Stimulated activated CD4-positive, alpha-beta T cell treated with anti-CD3 and anti-CD28 coated beads, Interleukin-4, amount 100 ng/mL, for 4 hours (primary cell): ENCODE results near the gene TK2.
A peak's percentile ranks its signal among the peaks of the same experiment; 100 is the strongest.
"Not testable (repeated sequence)": the region's sequence is repeated elsewhere in the genome, so short reads cannot be mapped to it uniquely, and the experiment has no call there.

Source experiments
- DNase-seq, 2 experiments: peaks; one replicate each; pipeline ENCODE4 v3.0.0-alpha.2; 2020

Gene TK2

DNA sequence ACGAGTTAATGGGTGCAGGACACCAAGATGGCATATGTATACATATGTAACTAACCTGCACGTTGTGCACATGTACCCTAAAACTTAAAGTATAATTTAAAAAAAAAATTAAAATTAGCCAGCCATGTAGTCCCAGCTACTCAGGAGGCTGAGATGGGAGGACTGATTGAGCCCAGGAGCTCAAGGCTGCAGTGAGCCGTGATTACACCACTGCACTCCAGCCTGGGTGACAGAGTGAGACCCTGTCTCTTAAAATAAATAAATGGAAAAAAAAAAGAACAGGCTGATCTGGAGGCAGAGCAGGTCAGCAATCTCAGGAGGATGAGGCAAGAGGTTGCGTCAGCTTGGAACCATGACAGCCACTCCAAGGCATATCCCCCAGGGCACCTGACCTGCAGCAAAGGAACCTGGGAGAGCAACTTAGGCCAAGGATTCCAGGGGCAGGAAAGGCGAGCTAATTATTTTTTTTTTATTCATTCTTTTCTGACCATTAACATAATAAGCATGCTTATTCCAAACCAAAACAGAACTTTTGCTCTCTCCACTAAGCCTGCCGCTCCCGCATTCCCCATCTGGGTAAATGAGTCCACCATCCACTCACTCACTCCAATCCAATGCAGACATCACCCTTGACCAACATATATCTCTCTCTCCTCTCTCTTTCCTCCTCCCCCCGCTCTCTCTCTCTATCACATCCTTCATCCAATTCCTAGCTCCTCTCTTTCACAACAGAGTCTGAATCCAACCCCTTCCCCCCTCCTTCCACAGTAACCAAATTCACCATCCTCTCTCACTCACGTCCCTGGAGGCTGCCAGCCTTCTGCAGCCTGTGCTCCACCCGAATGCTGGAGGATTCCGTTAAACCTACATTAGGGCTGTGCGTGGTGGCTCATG, 47.7 kb downstream of the TK2 start:
- DNase-seq, result no peak

DNA sequence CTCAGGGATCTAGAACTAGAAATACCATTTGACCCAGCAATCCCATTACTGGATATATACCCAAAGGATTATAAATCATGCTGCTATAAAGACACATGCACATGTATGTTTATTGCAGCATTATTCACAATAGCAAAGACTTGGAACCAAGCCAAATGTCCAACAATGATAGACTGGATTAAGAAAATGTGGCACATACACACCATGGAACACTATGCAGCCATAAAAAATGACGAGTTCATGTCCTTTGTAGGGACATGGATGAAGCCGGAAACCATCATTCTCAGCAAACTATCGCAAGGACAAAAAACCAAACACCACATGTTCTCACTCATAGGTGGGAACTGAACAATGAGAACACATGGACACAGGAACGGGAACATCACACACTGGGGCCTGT, 48.4 kb downstream of the TK2 start:
- DNase-seq, result not testable (repeated sequence)

DNA sequence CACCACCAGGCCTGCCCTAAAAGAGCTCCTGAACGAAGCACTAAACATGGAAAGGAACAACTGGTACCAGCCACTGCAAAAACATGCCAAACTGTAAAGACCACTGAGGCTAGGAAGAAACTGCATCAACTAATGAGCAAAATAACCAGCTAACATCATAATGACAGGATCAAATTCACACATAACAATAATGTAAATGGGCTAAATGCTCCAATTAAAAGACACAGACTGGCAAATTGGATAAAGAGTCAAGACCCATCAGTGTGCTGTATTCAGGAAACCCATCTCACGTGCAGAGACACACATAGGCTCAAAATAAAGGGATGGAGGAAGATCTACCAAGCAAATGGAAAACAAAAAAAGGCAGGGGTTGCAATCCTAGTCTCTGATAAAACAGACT, 52.0 kb downstream of the TK2 start:
- DNase-seq, result not testable (repeated sequence)

DNA sequence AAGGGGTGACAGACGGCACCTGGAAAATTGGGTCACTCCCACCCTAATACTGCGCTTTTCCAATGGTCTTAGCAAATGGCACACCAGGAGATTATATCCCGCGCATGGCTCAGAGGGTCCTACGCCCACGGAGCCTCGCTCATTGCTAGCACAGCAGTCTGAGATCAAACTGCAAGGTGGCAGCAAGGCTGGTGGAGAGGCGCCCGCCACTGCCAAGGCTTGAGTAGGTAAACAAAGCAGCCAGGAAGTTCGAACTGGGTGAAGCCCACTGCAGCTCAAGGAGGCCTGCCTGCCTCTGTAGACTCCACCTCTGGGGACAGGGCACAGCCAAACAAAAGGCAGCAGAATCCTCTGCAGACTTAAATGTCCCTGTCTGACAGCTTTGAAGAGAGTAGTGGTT, 53.7 kb downstream of the TK2 start:
- not testable (repeated sequence) for DNase-seq

- DNase-seq, result no peak
Measured at GRCh38 chr16:66495440-66495839, 54.5 kb downstream of the TK2 start.

DNA sequence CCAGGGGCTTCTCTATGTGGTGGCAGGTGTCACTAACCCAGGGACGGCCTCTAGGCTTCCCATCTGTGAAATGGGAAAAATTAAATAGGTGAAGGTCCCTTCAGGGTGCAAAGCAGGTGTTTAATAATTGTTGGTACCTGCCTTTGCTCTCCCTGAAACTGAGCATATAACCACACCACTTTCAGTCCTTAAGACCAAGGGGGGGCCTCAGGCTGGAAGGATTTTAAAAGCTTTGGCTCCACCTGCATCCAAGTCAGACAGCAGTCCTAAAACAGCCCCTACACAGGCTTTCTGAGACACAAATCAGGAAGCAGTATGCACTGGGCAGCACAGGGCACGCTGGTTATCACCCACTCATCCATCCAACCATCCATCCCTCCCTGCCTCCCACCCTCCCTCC, 55.0 kb downstream of the TK2 start:
- no peak for DNase-seq

DNA sequence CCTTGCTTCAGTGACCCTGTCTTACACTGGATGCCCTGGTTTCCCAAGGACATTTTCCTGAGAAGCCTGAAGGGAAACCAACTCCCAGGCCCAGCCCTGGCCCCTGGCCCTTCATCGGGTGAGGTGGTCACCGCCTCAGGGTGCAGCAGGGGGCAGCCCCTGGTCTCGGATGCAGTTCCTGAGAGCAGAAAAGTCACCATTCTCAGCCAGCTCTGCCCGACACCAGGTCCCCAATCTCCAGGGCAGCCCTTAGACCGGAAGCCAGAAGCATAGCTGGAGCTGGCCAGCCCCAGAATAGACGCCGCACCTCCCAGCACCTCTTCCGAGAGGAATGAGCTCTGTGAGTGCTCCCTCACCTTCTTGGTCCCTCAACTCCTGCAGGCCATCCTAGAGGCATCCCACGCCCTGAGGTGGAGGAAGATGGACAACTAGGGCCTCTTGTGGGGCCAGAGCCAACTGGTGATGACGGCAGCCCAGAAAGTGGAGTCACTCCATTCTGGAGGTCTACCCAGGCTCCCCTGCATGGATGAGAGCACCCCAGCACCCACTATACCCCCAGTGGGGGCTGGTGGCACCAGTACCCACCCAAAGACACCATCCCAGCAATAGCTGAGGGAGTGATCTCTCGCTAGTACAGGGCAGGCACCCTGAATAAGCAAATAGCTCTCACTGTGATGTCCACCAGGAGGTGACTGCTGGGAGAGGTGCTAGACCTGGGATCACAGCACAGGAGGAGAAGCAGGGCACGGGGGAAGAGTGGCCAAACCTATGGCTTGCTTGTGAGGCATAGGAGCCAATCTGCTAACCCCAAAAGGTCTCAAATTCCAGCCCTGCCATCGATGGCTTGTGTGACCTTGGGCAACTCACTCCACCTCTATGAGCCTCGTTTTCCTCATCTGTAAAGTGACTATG, 56.2 kb downstream of the TK2 start:
- DNase-seq, result no peak

GRCh38 chr16:66491716-66492064, 58.2 kb downstream of the TK2 start:
- no peak for DNase-seq

DNA sequence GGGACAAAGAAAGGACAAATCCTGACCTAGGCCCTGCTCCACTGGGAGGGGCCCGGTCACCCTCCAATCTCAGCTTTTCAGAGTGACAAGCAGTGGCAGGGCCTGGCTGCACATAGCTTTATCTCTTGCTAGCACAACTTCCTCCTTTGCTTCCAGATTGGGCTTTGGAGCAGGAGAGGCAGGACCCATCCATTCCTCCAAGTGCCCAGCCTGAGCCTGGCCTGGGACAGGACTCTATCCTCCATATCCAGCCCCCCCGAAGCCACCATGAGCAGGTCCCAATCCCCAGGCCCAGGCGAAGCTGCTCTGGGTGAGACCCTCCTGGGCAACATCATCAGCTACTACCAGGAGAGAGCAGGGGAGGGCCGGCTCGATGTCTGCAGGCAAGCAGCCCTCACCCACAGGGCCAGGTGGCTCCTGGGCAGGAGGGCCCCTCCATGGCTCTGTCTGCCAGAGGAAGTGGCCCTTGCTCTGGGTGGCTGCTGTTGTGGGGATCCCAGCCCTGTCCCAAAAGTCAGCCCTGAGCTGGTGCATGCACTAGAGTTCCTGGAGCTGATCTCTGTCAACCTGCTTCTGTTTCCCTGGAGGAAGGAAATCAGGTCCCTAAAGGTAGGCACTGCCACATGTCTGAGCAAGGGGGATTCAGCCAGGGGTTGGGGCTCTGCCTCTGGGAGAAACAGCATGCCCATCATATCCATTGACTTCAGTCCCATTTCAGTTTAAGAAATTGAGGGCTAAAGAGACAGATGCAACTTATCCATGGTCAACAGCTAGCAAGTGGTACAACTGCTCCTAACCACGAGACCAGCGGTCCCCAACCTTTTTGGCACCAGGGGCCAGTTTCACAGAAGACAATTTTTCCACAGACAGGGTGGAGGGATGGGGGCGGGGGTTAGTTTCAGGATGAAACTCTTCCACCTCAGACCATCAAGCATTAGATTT, 58.9 kb downstream of the TK2 start:
- DNase-seq, result no peak

DNA sequence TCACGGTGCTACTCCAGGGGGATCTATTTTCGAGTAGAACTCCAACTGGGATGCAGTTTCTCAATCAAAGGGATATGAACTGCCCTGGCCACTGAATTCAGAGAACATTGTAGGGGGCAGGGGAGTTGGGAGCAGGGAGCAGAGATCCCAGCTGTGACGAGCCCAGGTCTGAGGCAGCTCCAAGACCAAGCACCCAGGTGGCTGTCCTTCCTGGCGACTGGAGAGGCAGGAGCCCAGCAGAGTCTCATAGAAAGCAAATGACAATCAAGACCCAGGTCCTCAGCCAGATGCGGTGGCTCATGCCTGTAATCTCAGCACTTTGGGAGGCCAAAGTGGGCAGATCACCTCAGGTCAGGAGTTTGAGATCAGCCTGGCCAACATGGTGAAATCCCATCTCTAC, 60.1 kb downstream of the TK2 start:
- no peak for DNase-seq

- DNase-seq, result no peak
Measured at GRCh38 chr16:66489385-66489784, 60.5 kb downstream of the TK2 start.

- no peak for DNase-seq
Measured at GRCh38 chr16:66488505-66488904, 61.4 kb downstream of the TK2 start.

DNA sequence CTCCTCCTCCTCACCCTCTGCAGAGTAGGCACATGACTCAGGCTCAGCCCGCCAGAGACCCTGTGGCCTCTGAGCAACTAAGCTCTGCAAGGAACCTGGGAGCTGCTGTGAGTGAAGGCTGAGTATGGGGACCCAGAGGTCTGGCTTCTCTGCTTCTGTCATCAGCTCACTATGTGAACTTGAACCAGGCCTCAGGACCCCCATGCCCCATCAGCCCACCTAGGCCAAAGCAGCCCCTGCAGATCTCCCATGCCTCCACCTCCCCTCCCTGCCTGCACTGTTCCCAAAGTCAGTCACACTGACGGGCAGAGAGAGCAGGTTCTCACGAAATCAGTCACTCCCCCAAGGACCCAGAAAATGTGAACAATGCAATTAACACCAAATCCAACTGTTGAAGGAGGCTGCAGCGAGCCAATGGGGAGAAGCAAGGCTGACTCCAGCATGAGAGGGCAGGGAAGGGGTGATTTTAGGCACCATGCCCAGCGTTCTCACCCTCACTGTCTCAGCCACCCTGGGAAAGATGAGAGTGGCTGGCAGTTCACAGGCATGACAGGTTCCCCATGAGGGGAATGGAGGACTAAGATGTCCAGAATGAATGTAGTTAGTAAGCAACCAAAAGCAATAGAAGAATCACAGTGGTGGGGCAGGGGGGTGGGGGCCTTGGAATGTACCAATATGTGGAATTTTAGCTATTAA, 62.2 kb downstream of the TK2 start:
- DNase-seq, result no peak

- DNase-seq, result no peak
Measured at GRCh38 chr16:66486773-66487579, 62.9 kb downstream of the TK2 start.

DNA sequence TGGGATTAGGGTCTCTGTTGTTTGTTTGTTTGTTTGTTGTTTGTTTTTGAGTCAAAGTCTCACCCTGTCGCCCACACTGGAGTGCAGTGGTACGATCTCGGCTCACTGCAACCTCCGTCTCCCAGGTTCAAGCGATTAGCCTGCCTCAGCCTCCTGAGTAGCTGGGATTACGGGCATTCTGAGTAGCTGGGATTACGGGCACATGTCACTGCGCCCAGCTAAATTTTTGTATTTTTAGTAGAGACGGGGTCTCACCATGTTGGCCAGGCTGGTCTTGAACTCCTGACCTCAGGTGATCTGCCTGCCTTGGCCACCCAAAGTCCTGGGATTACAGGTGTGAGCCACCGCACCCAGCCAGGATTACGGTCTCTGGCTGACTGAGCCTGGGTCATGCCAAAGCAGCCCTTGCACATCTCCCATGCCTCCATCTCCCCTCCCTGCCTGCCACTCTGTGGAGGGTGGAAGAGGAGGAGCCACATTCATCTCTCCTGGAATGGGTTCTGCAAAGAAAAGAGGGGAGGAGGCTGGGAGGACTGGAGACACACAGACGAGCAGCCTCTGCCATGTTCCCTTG, 63.6 kb downstream of the TK2 start:
- DNase-seq, result no peak

DNA sequence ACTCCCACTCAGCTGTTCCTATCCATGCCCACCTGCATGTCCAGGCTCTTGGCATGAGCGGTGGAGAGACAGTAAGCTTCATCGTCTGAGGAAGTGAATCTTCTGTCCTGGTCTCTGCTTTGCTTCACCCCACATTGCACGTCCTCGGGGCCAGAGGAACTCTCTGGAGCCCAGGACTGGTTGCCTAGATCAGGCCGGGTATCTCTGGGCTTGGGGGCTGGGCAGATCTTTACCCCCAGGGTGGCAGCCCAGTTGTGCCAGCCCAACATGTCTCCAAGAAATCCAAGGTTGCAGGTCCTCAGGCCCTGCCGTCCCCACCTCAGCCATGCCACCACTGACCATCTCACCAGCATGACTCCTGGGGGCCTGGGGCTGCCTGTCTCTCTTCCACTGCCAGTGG, 64.5 kb downstream of the TK2 start:
- DNase-seq, result no peak

GRCh38 chr16:66484453-66485213, 65.3 kb downstream of the TK2 start:
- no peak for DNase-seq

GRCh38 chr16:66483689-66484452, 66.1 kb downstream of the TK2 start:
- peak; percentile 59 to 75 for DNase-seq

GRCh38 chr16:66481943-66482390, 68.0 kb downstream of the TK2 start:
- no peak for DNase-seq
